T-helper 1 cell (primary cell): ENCODE results near the gene SEC14L2.
"Not testable (repeated sequence)": the region's sequence is repeated elsewhere in the genome, so short reads cannot be mapped to it uniquely, and the experiment has no call there.

Experiments
- DNase-seq, 5 donors: peaks; one replicate each; pipeline ENCODE4 v3.0.0-alpha.2; 2012 to 2020

The SEC14L2 gene

GRCh38 chr22:30459181-30460052 is 62.6 kb downstream of the SEC14L2 start:
- DNase-seq, result no peak

DNA sequence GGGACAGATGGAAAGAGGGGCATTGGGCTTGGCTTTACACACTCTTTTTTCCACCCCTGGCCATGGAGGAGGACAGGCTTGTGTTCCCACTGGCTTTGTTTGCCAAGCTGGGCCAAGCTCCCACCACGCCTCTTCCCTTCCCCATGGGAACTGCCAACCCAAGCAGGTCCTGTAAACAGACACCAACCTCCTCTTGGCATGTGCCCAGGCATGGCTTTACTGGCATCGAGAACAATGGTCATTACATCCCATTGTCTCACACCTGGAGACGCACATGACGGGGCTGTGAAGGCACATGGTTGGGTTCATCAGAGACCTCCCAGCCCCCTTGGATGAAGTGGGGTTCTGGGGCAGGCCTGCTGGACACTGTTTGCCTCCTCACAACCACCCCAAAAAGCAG is 63.3 kb downstream of the SEC14L2 start:
- no peak for DNase-seq

GRCh38 chr22:30460555-30460954 is 63.7 kb downstream of the SEC14L2 start:
- not testable (repeated sequence) for DNase-seq

DNA sequence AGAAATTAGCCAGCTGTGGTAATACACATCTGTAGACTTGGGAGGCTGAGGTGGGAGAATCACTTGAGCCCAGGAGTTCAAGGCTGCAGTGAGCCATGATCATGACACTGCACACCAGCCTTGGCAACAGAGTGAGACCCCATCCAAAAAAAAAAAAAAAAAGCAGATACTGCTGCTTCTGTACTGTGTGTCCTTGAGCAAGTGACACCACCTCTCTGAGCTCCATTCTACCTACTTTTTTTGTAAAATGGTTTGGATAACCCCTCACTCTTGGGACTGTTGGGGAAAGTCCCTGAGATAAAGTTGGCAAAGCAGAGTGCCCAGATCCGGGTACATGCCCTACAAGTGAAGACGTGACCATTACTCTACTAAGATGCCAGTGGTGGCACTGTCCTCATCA is 72.3 kb downstream of the SEC14L2 start:
- no peak for DNase-seq

- no peak for DNase-seq
Observed at GRCh38 chr22:30470655-30471054, 73.8 kb downstream of the SEC14L2 start.

GRCh38 chr22:30471616-30472318 is 74.9 kb downstream of the SEC14L2 start, which contains the start of gene SEC14L3:
SEC14L3 (minus strand) TSS chr22:30472017; CDS start chr22:30471958, 59 bp downstream.
- no peak for DNase-seq

DNA sequence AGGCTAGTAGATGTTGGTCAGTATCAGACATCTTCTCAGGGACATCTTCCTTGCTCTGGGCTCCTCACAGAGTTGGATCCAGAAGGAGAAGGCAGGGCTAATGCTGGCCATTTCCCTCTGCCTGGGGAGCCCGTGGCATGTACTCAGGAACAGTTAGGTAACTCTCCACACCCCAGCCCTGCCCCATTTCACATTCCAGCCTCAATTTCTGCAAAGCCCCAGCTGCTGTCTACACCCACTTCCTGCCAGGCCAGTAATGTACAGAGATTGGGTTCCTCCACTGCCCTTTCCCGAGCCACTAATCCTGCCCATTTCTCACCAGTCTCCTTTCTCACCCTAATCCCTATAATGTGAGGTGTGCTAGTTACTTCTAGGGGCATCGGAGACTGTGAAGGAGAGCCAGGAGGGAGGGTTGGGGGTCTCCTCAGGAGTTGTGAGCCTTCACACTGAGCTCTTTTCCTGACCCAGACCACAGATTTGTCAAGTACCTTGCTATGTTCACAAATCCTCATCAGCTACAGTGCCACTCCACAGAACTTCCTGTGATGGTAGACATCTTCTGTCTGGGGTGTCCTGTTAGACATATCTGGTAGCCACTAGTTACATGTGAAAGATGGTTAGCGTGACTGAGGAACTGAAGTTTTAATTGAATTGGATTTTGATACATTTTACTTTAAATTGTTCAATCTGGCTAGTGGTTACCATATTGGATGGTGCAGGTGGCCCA is 76.3 kb downstream of the SEC14L2 start:
- DNase-seq, result no peak

GRCh38 chr22:30474121-30474520 is 77.3 kb downstream of the SEC14L2 start:
- DNase-seq, result no peak
